ENCODE measurements around the gene NRIP2.

DNA sequence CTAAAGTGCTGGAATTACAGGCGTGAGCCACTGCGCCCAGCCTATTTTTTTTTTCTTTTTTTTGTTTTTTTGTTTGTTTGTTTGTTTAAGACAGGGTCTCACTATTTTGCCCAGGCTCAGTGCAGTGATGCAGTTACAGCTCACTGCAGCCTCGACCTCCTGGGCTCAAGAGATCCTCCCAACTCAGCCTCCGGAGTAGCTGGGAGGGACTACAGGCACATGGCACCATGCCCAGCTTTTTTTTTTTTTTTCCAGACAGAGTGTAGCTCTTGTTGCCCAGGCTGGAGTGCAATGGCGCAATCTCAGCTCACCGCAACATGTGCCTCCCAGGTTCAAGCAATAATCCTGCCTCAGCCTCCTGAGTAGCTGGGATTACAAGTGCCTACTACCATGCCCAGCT is 28.1 kb downstream of the NRIP2 start:
- TF ChIP-seq POLR2AphosphoS5 (IDR thresholded peaks at IDR 0.05; ENCODE audit: low read depth, low read length) (no peak), TAF1 (IDR thresholded peaks at IDR 0.05; ENCODE audit: borderline replicate concordance, low read depth, low read length) (no peak), POLR2A (IDR thresholded peaks at IDR 0.05; ENCODE audit: low read depth, low read length) (no peak)

Data from GM12892 (cell line).